ENCODE data around the gene VSX2. TPM values are rescaled to one million over a fixed set of nuclear protein-coding genes. Genes with fewer than 3 reads are reported as not detected.

VSX2 gene
- total RNA-seq, 3 donors from 2014 or later = not detected

DNA sequence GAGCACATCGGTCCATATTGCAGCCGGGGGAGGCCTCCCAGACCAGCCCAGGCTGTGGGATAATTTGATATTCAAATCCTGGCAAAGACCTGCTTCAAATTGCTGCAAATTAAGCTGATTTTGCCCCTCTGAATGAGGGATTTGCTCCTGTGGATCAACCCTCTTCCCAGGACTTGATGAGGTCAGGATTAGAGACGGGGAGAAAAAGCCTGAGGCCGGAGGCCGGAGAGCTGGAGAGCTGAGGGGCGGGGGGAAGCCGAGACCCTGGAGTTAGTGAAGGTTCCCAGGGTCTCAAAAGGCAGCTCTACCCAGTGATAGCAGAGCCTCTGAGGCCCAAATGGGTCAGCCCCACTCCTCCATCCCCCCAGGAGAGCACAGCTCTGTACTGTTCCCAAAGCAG is 17.5 kb upstream of the VSX2 start:
- DNase-seq (ENCODE audit: low spot score in 2 of 2) = no peak
- intact Hi-C loops (cut with DNase I; ENCODE audit: low total_unique reads) = no loop called here

DNA sequence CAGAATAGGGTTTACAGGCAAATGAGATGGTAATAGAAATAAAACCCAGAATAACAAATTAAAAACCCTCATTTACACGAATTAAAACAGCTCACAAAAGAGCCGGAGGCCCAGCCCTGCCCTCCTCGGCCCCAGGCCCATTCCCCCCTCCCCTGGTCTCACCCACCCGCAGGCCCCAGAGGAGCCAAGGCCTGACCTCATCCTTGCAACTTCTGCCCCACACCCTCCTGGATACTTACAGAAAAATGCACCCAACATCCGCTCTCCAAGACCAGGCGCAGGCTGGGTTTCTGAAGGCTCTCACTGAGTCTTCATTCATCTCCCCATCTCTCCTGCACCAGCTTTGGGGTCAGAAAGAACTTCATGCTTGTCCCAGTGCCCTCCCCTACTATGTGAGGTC is 16.2 kb upstream of the VSX2 start:
- Histone ChIP-seq H3K36me3 (no peaks in the 10 kb centered on the region), H3K27me3 (peaks cover 0 to 21% of the 10 kb centered on the region in 2 donors), H3K27ac (no peak overlapping the region), H3K4me1 (no peaks in the 10 kb centered on the region), H3K4me3 (no peak overlapping the region), H3K9me3 (no peaks in the 10 kb centered on the region)
- intact Hi-C loops (cut with DNase I; ENCODE audit: low total_unique reads) = no loop called here
- TF ChIP-seq, protein P1, sequence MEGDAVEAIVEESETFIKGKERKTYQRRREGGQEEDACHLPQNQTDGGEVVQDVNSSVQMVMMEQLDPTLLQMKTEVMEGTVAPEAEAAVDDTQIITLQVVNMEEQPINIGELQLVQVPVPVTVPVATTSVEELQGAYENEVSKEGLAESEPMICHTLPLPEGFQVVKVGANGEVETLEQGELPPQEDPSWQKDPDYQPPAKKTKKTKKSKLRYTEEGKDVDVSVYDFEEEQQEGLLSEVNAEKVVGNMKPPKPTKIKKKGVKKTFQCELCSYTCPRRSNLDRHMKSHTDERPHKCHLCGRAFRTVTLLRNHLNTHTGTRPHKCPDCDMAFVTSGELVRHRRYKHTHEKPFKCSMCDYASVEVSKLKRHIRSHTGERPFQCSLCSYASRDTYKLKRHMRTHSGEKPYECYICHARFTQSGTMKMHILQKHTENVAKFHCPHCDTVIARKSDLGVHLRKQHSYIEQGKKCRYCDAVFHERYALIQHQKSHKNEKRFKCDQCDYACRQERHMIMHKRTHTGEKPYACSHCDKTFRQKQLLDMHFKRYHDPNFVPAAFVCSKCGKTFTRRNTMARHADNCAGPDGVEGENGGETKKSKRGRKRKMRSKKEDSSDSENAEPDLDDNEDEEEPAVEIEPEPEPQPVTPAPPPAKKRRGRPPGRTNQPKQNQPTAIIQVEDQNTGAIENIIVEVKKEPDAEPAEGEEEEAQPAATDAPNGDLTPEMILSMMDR (IDR thresholded peaks at IDR 0.05) = no peak
- TF ChIP-seq POLR2A (IDR thresholded peaks at IDR 0.05) (no peak), POLR2AphosphoS5 (IDR thresholded peaks at IDR 0.05) (no peak)
- no peak for DNase-seq (ENCODE audit: low spot score in 2 of 2)

More for the DNA sequence above, 17.5 kb upstream of the VSX2 start:
- no peak overlapping the region for H3K4me3 ChIP-seq
- no peak overlapping the region for H3K27ac ChIP-seq
- H3K36me3 ChIP-seq = no peaks in the 10 kb centered on the region
- peaks cover 0 to 31% of the 10 kb centered on the region in 2 donors for H3K27me3 ChIP-seq
- TF ChIP-seq POLR2A (IDR thresholded peaks at IDR 0.05) (no peak), POLR2AphosphoS5 (IDR thresholded peaks at IDR 0.05) (no peak)
- TF ChIP-seq, protein P1 (IDR thresholded peaks at IDR 0.05) = no peak
- no peaks in the 10 kb centered on the region for H3K9me3 ChIP-seq
- no peaks in the 10 kb centered on the region for H3K4me1 ChIP-seq

DNA sequence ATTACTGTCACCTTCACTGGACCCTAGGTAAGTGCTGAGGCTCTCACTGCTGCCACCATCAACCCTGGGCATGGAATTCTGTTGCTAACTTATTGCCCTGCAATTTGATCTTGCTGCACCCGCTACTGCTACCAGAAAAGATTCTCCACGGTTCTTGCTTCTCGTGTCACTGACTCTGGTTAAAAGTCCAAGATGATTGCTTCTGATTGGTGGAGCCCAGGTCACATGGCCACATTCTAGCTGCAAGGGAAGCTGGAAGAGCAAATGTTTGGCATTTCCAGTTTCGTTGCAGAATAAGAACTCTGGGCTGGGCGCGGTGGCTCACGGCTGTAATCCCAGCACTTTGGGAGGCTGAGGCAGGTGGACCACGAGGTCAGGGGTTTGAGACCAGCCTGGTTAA is 7.5 kb upstream of the VSX2 start:
- Histone ChIP-seq H3K4me1 (no peaks in the 10 kb centered on the region), H3K27me3 (peaks cover 0 to 6% of the 10 kb centered on the region in 2 donors), H3K27ac (no peak overlapping the region), H3K36me3 (no peaks in the 10 kb centered on the region), H3K9me3 (peaks cover 0 to 5% of the 10 kb centered on the region in 2 donors), H3K4me3 (no peak overlapping the region)
- DNase-seq (ENCODE audit: low spot score in 2 of 2) = no peak
- TF ChIP-seq POLR2AphosphoS5 (IDR thresholded peaks at IDR 0.05) (no peak), POLR2A (IDR thresholded peaks at IDR 0.05) (no peak)
- TF ChIP-seq, protein P1 (IDR thresholded peaks at IDR 0.05) = no peak
- intact Hi-C loops (cut with DNase I; ENCODE audit: low total_unique reads) = no loop called here

DNA sequence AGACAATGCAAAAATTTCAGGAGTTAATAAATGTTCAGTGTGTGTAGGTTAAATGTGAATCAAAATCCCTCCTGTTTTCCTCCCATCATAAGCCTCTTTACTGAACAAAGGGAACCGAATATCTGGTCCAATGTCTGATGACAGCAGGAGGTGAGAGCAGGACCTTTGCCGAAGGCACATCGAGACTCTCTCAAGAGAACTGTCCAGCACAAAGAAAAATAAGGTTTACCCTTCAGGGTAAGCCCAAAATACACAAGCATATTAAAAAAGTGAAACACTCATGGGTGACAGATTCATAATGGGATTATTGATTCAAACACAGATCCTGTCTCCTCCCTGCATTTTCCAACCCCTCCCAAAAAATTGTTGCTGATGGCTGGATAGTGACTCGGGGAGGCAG is 4.2 kb upstream of the VSX2 start:
- Histone ChIP-seq H3K4me1 (no peaks in the 10 kb centered on the region), H3K4me3 (no peak overlapping the region), H3K9me3 (peaks cover 0 to 5% of the 10 kb centered on the region in 2 donors), H3K36me3 (no peaks in the 10 kb centered on the region), H3K27me3 (peaks cover 6 to 30% of the 10 kb centered on the region in 2 donors), H3K27ac (no peak overlapping the region)
- intact Hi-C loops (cut with DNase I; ENCODE audit: low total_unique reads) = no loop called here
- TF ChIP-seq, protein P1 (IDR thresholded peaks at IDR 0.05) = no peak
- TF ChIP-seq POLR2A (IDR thresholded peaks at IDR 0.05) = no peak
- TF ChIP-seq POLR2AphosphoS5 (IDR thresholded peaks at IDR 0.05) = no peak
- DNase-seq (ENCODE audit: low spot score in 2 of 2) = no peak

DNA sequence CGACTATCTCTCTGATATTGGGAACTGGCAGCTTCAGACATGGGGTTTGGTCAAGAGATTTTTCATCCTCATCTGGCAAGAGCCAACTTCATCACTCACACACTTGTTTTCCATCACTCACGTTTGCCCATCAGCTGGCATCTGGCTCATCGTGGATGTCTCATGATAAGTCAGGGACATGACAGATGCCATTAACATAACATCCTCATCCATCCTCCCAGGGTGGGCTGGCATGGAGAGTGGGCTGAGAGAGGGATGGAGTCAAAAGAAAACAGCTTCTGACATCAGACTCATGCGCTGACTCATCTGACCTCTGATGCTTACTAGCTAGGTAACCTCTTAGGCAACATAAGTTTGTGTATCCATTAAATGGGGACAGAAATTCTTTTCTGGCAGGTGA is 1.8 kb upstream of the VSX2 start:
- peaks cover 0 to 4% of the 10 kb centered on the region in 2 donors for H3K4me1 ChIP-seq
- H3K27me3 ChIP-seq = peaks cover 16 to 49% of the 10 kb centered on the region in 2 donors
- intact Hi-C loops (cut with DNase I; ENCODE audit: low total_unique reads) = no loop called here
- no peaks in the 10 kb centered on the region for H3K9me3 ChIP-seq
- no peak overlapping the region for H3K27ac ChIP-seq
- TF ChIP-seq, protein P1 (IDR thresholded peaks at IDR 0.05) = no peak
- no peak for TF ChIP-seq POLR2A (IDR thresholded peaks at IDR 0.05)
- TF ChIP-seq POLR2AphosphoS5 (IDR thresholded peaks at IDR 0.05) = no peak
- H3K4me3 ChIP-seq = no peak overlapping the region
- no peaks in the 10 kb centered on the region for H3K36me3 ChIP-seq
- no peak for DNase-seq (ENCODE audit: low spot score in 2 of 2)
